Amygdala (tissue), 56 donors: ENCODE results near the gene LTB4R2.
A peak's percentile ranks its signal among the peaks of the same experiment; 100 is the strongest.

Experiments used
- DNase-seq, 56 donors: peaks; one replicate each; lab custom pipeline; 2025; lab: John Stamatoyannopoulos, UW

Gene LTB4R2, protein sequence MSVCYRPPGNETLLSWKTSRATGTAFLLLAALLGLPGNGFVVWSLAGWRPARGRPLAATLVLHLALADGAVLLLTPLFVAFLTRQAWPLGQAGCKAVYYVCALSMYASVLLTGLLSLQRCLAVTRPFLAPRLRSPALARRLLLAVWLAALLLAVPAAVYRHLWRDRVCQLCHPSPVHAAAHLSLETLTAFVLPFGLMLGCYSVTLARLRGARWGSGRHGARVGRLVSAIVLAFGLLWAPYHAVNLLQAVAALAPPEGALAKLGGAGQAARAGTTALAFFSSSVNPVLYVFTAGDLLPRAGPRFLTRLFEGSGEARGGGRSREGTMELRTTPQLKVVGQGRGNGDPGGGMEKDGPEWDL

DNA sequence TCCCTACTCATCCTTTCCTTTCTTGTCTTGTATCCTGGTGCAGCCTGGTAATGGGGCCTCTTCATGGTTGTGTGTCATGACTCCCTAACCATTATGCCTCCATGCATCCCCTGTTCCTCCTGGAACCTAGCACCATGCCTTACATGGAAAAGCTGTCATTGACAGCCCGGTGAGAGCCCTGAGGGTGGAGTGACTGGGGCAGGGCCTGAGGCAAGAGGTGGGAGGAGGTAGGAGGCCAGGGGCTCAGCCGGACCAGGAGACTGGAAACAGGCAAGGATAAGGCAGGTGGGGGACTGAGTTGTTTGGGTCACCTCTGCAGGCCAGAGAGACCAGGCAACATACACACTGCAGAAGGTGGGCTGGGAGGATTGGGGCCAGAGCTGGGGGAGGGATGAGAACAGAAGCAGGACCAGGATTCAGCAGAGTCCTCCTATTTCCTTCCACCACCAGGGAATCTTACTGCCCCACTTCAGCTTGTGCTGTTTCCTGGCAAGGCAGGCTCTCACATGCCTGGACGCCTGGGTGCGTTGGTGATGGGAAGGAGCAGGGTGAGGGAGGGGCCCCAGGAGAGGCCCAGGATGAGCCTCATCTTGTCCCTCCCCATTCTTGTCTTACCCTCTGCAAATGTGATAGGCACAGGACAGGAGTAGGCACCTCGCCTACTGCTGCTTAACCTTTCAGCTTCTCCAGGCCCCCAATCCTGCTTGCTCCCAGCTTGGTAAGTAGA lies at the start of gene LTB4R2:
Gene LTB4R2 (plus strand): TSS at position 603 of the 727 bp plus-strand sequence. CDS start 525 bp downstream, outside the sequence.
- no peak for DNase-seq

DNA sequence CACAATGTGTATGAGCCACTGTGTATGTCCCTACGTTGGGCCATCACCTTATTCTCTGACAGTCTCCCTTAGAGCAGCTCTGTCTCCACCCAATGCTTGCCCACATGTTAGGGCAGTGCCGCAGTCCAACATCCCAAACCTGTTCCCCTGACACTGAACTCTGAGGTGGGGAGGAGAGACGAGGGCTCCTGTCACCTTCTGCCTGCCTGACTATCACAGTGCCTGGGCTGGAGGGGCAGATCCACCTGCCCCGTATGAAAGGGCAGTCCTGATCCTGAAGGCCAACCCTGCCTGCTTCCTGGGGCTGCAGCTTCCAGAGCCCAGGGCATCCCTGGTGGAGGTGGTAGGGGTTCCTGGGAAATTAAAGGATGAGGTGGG lies 49.2 kb upstream of the LTB4R2 start:
- no peak for DNase-seq

DNA sequence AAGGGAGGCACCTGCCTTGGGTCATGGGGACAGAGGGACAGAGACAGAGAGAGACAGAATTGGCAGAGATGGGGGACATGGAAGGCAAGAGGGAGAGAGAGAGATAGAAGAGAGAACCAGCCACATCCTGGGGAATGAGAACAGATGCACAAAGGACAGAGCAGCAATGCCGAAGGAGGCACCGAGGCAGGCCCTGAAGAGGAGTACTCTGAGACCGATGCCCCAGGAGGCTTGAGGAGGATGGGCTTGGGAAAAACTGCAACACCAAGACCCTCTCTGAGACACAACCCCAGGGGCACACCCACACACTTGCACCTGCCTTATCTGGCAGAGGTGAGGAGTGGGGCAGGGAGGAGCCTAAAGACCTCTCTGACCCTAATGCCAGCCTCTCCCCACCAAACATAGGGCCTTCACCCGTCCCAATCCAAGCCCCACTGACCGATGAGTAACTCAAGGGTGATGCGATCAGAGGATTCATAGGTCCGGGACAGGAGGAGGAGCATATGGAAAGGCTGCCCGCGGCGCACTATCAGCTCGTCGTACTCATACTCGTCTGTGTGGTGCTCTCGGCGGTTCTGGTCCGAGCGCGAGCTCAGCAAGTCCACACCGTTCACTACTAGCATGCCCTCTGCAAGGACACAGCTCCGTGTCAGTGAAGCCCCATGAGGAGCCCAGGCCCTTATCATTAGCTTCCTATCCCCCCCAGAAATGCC lies 48.5 kb upstream of the LTB4R2 start:
- DNase-seq = no peak

DNA sequence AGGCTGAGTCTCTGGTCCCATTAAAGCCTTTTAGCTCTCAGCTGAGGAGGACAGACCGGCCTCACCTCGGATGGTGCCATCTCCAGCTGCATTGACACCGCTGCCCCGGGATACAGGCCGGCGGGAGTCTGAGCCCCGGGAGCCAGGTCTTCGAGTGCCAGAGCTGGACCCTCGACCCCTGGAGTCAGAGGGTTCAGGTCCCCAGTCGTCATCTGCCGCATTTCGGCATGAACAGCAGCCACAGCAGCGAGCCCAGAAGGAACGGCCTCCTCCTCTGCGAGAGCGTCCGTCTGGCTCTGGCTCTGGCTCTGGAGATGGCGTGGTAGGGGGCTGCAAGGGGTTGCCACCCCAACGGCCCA lies 48.0 kb upstream of the LTB4R2 start:
- no peak for DNase-seq

DNA sequence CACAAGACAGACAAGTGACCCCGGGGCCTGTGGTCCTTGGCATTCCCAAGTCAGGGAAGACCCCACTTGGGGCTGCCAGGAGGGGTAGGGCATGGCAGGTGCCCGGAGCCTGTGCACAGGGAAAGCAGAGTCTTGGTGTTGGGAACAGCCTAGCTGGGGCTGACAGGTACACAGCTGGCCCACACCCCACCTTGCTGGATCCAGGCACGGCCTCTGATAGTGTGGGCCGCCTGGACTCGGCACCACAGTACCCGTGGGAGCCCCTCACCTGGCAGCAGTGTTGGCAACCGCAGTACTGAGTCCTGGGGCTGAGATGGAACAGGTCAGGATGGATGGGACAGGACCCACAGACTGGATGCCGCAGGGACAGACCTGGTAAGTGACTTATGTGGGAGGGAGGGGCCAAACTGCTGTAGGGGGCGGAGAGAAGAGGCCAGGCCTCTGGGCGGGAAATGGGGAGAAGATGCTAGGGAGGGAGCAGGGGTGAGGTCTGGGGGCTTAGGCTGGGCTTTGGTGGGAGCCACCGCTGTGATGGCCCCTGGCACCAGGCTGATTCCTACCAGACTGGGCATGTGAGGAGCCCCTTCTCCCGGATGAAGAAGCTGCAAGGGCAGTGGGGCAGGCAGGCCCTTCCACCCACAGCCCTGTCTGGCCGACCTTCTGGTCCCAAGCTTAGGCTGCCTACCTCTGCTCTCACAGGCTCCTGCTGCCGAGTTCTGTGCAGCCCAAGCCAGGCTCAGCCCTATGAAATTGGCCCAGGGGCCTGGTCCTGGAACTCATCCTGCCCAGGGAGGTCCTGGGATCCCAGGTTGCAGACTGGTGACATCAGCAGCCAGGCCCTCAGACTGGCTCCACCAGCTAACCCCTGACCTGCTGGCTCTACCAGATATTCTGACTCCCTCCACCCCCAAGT lies 46.9 kb upstream of the LTB4R2 start, which contains the start of gene TGM1:
Gene TGM1 (minus strand): TSS at position 357 of the 913 bp plus-strand sequence. CDS start 825 bp downstream, outside the sequence.
- no peak for DNase-seq

DNA sequence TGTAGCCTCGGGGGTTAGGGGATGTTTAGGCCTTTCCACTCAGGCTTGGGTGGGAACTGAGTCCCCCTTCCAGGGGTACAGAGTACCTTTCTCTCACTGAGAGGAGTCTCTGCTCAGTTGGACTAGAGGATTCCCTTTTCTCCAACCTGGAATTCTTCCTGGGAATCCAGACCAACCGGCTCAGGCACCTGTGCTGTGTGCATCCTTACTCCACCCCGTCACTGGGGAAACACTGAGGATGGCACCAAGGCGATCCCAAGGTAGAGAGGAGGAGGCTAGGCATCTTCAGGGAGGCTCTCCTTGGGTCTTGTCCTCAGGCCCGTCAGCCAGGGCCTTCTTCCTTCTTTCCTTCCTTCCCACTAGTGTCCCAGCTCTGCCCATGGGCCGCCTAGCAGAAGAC lies 46.1 kb upstream of the LTB4R2 start:
- no peak for DNase-seq

DNA sequence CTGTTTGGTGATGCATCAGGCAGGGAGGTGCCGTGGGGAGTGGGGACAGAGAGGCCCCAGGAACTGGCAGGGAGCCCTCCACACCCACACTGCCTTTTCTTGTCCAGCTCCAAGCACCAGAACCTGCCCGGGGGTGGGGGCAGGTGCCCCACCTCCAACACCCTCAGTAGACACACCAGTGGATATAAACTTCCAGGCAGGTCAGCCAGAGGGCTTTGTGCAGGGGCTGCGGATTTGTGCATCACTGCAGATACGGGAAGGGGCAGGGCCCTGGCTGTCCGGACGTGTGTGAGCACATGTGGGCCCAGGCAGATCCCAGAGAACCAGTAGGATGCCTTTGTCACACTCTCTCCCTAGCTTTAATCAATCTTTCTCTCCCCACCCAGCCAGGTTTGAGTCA lies 45.6 kb upstream of the LTB4R2 start:
- no peak for DNase-seq

DNA sequence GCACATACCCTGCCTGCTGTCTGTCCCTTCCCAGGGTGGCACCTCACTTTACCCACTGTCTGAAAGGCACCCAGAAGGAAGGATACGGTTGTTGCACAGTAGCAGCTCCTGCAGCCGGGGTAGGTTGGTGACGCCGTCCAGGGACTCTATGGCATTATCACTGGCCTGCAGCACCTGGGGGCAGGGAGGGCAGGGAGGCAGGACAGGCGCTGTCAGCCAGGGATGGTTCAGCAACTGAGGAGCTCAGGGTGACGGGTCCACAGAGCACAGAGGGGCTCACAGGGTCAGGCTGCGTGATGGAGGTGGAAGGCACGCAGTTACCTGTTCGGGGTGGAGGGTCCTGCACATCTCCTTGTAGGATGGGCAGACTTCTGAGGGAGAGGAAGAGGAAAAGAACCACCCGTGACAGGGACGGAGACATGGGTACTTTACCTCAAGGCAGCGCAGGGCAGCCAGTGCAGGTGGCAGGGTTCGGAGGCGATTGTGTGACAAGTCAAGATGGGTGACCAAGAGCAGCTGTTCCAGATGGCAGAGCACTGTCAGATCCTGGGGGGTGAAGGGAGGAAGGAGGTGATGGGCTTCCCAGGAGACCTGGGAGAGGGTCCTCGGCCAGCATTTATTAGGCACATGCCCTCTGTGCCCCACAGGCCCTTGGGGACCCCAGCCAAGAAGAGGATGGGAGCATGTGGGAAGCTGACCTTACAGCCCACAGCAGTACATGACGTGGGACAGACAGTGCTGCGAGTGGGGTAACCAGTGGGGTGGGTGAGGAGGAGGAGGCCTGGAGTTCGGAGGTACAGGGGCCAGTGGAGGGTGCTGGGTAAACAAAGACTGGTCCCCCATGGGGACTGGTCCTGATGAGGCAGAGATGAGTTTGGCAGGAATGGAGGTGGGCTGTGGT lies 43.3 kb upstream of the LTB4R2 start:
- no peak for DNase-seq

DNA sequence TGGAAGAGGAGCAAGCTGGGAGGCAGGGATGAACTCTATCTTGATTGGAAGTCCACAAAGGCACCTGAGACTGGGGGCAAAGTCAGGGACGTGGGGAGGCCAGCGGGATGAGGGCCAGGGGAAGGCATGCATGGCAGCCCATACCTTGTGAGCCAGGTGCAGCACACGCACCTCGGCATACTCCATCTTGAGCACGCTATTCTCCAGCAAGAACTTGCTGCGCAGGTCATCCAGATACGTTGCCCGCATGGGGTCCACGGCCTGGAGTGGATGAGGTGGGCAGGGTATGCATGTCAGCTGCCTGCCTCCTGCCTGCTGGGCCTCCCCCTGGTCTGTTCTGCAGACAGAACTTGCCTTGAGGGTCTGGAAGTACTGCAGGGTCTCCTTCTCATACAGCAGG lies 42.4 kb upstream of the LTB4R2 start:
- DNase-seq = no peak

DNA sequence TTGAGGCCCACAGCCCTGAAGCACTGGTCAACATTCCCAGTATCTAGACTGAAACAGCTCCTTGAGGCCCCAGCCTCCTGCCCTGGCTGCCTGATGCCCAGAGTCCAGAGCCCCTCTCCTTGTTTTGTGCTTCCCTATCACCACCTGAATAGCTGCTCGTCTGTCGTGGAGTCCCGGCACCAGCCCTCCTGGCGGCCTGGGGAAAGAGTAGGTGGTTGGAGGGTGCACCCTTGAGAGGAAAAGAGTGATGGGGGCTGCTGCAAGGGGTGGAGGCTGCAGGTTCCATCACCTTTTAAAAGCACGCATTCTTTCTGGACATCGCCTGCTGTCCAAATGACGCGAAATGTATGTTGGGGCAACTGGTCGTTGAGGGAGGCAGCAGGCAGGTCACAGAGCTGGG lies 41.7 kb upstream of the LTB4R2 start:
- DNase-seq = no peak

DNA sequence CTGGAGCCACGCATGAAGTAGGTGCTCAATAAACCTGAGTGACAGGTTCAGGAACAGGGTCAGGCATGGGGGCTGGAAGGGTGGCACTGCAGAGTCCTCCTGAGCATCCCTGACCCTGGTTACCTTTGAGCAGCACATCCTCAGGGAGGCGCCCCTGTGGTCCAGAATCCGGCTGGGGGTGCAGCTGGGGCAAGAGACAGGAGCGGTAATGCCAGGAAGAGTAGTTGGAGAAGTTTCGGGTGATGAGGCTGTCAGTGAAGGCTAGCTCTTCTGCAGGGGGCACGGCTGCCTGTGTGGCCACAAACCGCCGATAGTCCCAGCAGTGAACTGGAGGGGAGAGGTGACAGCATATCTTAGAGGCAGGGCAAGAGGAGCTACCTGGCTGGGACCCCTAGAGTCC lies 40.6 kb upstream of the LTB4R2 start:
- no peak for DNase-seq

DNA sequence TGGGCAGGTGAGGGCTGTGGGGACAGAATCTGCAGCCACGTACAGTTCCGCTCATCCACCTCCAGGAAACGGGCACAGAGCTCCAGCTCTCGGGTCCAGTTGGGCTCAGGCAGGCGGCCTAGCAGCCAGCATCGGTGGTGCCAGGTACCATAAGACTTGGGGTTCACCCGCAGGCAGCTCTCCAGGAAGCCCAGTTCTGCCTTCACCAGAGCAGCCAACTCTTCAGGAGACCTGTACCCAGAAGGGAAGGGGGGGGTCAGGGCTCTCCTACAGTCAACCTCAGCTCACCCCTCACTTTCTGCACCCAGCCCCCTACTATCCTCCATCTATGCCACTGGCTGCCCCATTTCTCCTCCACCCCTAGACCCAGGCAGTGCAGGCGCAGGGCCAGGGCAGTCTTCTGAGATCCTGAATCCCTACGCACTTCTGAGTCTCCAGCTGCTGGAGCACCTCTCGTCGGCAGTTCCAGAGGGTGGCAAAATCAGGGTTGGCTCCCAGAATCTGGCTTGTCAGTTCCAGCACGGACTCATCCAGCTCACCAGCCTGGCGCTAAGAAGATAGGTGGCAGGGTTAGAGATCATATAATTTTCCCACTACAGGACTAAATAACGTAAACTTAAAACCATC lies 39.9 kb upstream of the LTB4R2 start:
- DNase-seq = no peak

DNA sequence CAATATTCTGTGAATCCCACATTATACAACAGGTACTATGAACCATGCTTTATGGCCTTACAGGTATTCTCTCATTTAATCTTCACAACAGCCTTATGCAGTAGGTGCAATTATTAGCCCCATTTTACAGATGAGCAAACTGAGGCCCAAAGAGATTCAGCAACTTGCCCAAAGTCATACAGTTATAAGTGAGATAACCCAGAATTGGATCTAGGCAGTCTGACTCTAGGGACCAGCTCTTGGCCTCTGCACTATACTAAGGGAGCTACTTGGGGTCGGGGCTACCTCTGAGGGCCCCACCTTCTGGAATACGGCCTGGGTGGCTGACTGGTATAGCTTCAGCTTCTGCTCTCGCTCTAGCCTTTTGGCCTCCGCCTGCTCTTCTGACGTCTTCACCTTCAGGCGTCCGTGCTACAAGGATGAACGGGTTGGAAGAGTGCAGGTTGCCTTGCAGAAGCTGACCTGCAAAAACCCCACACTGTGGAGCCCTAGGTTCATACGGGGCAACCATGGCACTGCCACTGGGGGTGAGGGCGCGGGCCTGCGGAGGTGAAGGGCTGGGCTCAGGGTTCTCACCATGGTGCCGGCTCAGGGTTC lies 39.3 kb upstream of the LTB4R2 start:
- DNase-seq = peak in 1 of 56 donors; percentile 20

DNA sequence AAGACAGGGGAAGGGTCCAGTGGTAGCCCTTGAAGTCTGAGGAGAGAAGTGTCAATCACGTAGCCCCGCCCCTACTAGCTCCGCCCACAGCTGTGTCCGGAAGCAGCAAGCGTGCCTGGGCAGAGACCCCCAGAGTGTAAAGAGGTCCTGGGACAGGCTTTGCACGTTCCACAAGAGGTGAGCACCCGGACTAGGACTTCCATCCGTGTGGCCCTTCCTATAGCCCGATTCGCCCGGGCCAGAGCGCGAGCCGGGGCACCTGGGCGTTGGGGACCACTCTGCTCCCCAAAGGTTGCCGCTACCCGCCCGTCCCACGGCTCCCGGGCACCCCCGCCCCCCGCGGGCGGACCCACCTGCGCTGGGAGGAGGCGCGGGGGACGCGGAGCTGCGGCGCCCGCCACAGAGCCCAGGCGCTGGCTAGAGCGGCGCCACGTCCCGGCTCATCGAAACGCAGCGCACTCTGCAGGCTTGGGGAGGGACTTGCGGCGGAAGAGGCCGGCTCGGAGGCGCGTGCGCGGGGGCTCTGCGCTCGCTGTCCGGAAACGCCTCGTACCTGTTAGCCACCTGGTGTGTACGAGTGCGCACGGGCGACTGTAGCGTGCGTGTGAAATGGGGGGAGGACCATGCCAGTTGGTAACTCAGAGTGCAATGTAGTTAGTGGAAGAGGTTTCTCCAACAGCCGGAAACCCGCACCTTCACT lies 38.7 kb upstream of the LTB4R2 start, which contains the start of gene RABGGTA:
Gene RABGGTA (minus strand): TSS at position 464 of the 700 bp plus-strand sequence. CDS start 482 bp downstream, outside the sequence.
- peak; percentile 25 to 85 (median 68) for DNase-seq

DNA sequence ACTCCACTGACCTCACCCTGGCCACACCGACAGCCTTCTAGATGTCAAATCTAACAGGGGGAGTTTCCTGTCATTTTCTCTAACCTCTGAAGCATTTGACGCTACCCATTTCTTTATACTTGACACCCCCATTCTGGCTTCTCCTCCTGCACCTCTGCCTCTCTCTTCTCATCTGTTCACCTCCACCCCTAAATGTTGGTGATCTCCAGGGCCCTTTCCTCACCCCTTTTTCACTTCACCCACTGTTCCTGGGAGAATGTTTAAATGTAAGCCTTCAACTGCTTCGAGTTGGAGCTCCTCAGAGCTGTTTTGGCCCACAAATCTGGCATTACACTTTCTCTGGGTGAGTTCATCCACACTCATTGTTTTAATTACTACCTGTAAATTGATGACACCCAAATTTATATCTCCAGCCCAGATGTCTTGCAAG lies 38.1 kb upstream of the LTB4R2 start:
- DNase-seq = no peak

DNA sequence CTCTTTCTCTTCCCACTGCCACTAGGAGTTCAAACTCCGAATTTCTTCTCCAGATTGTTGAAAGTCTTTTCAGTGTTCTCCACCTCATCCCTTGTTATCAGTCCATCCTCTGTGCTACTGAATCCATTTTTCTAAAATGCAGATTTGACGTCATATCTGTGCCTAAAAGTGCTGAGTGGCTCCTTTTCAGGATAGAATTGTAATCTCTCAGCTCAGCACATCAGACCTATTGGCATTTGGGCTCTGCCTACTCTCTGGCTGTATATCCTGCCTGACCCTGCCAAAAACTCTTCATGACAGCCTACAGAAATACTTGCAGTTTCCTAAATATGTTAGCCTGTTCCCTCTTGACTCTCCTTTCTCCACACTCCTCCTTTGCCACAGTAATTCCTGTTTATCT lies 37.5 kb upstream of the LTB4R2 start:
- DNase-seq = no peak

DNA sequence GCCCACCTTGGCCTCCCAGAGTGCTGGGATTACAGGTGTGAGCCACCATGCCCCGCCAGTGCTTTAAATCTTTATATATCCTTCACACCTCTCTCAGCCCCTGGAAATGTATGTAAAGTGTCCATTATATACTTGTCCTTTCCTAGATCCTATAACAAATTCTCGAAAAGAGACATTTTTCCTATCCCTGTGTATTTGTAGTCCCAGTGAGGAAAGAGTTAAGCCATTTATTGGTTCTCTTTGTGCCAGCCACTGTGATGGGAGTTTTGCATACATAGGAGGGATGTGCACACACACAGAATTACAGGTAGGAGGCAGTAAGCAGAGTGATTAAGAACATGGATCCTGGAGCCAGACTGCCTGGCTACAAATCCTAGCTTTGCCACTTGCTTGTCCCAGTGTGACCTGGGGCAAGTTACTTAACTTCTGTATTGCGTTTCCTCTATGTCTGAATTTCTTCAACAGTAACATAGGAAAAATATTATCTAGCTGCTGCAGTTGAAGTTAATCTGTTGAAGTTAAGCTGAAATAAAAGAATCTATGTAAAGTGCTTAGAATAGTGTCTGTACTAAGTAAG lies 36.4 kb upstream of the LTB4R2 start:
- DNase-seq = no peak
